NB4 (cell line): ENCODE data around the gene PCNX2.

Experiments
- DNase-seq: peaks from one replicate; pipeline ENCODE4 v3.0.0; 2010; ENCODE audit warnings: low read depth
- H3K4me3 ChIP-seq: one replicate; pipeline ENCODE4 v1.5.1; 2011; ENCODE audit warnings: mild to moderate bottlenecking, low read depth, low read length, moderate library complexity
- MYC ChIP-seq: IDR thresholded peaks from 2 replicates; pipeline ENCODE4 v1.6.1; 2011; ENCODE audit warnings: low read depth, low read length
- POLR2A ChIP-seq: IDR thresholded peaks from 2 replicates; pipeline ENCODE4 v1.6.1; 2011; ENCODE audit warnings: mild to moderate bottlenecking; ENCODE audit not compliant: insufficient read length; ENCODE audit errors: extremely low read depth
- TF ChIP-seq, protein P1 (sequence below): IDR thresholded peaks from 2 replicates; pipeline ENCODE4 v1.6.1; 2011; ENCODE audit warnings: low read depth, low read length
- TF ChIP-seq, protein P2 (sequence below): IDR thresholded peaks from one replicate; pipeline ENCODE4 v1.5.1; 2012; ENCODE audit warnings: low read depth, low read length

The PCNX2 gene

DNA sequence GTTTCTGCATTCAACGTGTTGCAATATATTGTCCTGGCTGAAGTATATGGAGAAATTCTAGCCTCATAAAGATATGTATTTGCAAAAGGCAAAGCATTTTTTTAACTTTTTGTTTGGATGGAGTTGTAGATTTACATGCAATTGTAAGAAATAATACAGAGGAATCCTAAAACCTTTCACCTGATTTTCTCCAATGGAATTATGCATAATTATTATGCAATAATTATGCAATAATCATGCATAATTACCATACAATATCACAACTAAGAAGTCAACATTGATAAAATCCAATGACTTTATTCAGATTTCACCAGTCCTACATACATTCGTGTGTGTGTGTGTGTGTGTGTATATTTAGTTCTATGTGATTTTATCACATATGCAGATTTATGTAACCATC is 24.5 kb upstream of the PCNX2 start:
- TF ChIP-seq MYC = no peak
- TF ChIP-seq, protein P1, sequence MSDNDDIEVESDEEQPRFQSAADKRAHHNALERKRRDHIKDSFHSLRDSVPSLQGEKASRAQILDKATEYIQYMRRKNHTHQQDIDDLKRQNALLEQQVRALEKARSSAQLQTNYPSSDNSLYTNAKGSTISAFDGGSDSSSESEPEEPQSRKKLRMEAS = no peak
- TF ChIP-seq, protein P2, sequence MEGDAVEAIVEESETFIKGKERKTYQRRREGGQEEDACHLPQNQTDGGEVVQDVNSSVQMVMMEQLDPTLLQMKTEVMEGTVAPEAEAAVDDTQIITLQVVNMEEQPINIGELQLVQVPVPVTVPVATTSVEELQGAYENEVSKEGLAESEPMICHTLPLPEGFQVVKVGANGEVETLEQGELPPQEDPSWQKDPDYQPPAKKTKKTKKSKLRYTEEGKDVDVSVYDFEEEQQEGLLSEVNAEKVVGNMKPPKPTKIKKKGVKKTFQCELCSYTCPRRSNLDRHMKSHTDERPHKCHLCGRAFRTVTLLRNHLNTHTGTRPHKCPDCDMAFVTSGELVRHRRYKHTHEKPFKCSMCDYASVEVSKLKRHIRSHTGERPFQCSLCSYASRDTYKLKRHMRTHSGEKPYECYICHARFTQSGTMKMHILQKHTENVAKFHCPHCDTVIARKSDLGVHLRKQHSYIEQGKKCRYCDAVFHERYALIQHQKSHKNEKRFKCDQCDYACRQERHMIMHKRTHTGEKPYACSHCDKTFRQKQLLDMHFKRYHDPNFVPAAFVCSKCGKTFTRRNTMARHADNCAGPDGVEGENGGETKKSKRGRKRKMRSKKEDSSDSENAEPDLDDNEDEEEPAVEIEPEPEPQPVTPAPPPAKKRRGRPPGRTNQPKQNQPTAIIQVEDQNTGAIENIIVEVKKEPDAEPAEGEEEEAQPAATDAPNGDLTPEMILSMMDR = no peak
- no peak for TF ChIP-seq POLR2A
- no peak for DNase-seq
- no peak overlapping the region for H3K4me3 ChIP-seq

DNA sequence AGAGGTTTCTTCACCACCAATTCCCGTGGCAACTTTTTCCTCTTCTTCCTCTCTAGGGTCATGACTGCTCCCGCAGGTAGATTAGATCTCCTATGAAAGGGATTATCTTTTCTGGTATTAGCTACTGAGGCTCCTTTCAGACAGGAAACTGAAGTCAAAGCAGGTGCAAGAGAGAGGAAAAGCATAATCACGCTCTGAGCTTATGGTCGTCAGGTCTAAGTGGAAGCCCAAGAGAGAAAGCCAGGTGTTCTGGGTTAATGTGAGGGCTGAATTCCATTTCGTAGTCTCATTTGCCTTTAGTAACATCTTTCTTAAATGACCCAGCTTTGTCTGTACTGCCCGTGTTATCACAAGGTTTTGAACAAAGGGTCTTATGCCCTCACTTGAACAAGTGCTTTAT is 23.7 kb upstream of the PCNX2 start:
- TF ChIP-seq, protein P2 = no peak
- TF ChIP-seq POLR2A = no peak
- no peak for TF ChIP-seq MYC
- TF ChIP-seq, protein P1 = no peak
- DNase-seq = no peak

DNA sequence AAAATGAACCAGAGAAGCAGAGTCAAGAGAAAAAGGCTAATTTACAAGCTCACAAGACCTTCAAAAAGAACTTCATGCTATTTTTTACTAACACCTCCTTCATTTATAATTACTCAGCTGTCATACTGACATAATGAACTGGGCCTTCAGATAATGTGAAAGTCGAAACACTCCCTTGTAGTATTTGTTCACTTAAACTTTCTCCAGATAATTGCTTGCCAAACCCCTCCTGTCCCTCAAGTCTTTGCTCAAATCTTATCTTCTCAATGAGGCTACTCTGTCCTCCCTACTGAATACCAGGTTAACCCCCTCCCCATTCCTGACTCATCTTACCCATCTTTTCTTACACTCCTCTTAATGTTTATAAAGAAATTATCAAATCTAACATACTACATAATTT is 20.9 kb upstream of the PCNX2 start:
- no peak overlapping the region for H3K4me3 ChIP-seq
- DNase-seq = no peak
- TF ChIP-seq POLR2A = no peak
- TF ChIP-seq, protein P2 = no peak
- TF ChIP-seq, protein P1 = no peak
- TF ChIP-seq MYC = no peak

More for the DNA sequence above, 23.7 kb upstream of the PCNX2 start:
- no peak overlapping the region for H3K4me3 ChIP-seq

DNA sequence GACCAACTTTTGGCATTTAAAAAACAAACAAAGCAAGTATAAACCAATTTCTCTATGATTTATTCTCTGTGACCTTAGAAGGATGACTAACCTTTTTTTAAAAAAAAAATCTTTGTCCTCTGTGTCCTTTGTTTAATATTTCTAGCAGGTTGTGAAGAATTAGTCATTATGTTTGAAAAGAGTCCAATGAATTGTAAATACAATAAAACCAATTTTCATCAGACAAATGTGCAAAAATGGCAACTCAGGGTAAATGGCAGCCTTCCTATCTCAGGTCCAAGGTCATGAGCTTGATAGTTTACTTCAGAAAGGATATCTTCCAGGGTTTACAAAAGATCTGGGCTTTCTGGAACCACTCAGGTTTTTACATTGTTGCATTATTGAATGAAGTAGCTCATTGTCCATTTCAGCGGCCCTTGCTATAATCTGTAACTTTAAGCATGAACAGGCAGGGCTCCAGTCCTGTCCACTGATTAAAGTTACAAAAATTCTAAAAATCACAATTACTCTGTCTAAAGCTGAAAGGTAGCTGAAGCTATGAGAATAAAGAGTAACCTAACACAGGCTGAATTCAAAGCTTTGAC is 20.3 kb upstream of the PCNX2 start:
- TF ChIP-seq POLR2A (no peak), MYC (no peak)
- TF ChIP-seq, protein P2 = no peak
- TF ChIP-seq, protein P1 = no peak
- DNase-seq = no peak
- no peak overlapping the region for H3K4me3 ChIP-seq

DNA sequence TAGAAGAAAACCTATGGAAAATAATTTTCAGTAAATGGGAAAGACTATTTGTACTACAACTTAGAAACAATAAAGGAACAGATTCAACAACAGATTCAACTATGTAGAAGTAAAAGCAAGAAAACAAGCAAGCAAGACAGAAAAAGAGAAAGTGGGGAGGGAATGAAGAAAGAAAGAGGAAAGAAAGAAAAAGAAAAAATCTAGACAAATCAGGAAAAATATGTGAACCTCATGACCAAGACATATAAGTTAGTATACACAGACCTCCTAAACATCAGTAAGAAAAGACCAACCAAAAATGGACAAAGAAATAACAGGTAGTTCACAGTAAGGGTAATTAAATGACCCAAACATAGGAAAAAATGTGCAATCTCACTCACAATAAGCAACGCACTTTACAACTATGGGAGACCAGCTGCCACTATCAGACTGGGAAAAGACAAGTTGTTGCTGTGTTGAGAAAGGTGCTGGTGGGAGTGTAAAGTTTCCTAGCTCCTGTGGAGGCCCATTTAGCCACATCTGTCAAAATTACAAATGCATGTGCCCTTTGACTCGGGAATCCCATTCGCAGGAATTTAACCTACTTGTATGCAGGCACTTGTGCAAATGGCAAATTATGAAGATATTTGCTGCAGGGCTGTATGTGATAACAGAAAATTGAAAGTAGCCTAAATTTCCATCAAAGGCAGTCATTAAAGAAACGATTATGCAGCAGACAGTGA is 18.1 kb upstream of the PCNX2 start:
- H3K4me3 ChIP-seq = no peak overlapping the region
- DNase-seq = no peak
- TF ChIP-seq MYC = no peak
- TF ChIP-seq, protein P1 = no peak
- no peak for TF ChIP-seq POLR2A
- TF ChIP-seq, protein P2 = no peak
